Mesothelial cell of epicardium (in vitro differentiated cells): Measurements from ENCODE around the gene ATRNL1. TPM values are rescaled to one million over a fixed set of nuclear protein-coding genes. Genes with fewer than 3 reads are reported as not detected.
"Not testable (repeated sequence)": the region's sequence is repeated elsewhere in the genome, so short reads cannot be mapped to it uniquely, and the experiment has no call there.

ENCODE experiments used
- DNase-seq, 2 experiments: peaks; one replicate each; pipeline ENCODE4 v3.0.0; 2021; ENCODE audit warnings: low spot score in 2 of 2; ENCODE audit not compliant: unreplicated experiment in 2 of 2
- H3K27ac Mint-ChIP-seq: 2 replicates; pipeline ENCODE4 v1.8.0; 2021; ENCODE audit warnings: mixed read lengths
- H3K27me3 Mint-ChIP-seq: 2 replicates; pipeline ENCODE4 v1.8.0; 2021; ENCODE audit warnings: low read depth, mixed read lengths
- H3K36me3 Mint-ChIP-seq: 2 replicates; pipeline ENCODE4 v1.8.0; 2021; ENCODE audit warnings: mixed read lengths
- H3K4me1 Mint-ChIP-seq: 2 replicates; pipeline ENCODE4 v1.8.0; 2021; ENCODE audit warnings: mixed read lengths
- H3K4me3 Mint-ChIP-seq: 2 replicates; pipeline ENCODE4 v1.8.0; 2021; ENCODE audit warnings: mild to moderate bottlenecking, moderate library complexity, mixed read lengths
- H3K9me3 Mint-ChIP-seq: 2 replicates; pipeline ENCODE4 v1.8.0; 2021; ENCODE audit warnings: mixed read lengths
- total RNA-seq: library from RNA; stranded (reverse); gene quantifications from 3 replicates; pipeline ENCODE4 v1.2.1, GENCODE V29; 2021
- TF ChIP-seq, protein P1 (sequence below): fragments of 200-600 bp; sonication (generic); IDR thresholded peaks from one replicate; pipeline ENCODE4 v1.5.0; 2021; ENCODE audit warnings: antibody characterized with exemption; ENCODE audit not compliant: unreplicated experiment

The ATRNL1 gene
- total RNA-seq, 1 donor from 2014 or later = 39.6 TPM

DNA sequence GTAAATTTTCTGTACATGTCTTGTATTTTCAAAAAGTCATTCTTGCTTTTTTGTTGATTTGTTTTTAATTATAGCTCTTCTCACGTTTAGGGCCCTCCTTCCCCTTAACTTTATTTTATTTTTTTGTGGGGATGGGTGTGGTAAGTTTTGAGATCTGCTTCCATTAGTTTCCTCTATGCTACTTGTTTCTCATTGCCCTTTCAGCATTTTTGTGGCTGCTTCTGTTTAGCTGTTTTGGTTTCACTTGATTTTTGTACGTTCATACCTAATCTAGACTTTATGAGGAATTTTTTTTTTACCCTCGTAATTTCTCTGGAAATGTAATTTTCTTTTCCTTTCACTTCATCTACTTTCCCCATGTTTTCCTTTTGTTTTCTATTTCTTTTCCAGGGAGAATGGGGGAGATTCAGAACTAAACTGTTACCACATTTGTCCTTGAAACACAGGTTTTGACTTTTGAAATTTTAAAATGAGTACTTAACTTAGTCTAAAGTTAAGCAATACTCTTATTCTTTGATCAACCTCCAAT, 80.8 kb downstream of the ATRNL1 start:
- H3K4me3 Mint-ChIP-seq = no peak overlapping the region
- TF ChIP-seq, protein P1, sequence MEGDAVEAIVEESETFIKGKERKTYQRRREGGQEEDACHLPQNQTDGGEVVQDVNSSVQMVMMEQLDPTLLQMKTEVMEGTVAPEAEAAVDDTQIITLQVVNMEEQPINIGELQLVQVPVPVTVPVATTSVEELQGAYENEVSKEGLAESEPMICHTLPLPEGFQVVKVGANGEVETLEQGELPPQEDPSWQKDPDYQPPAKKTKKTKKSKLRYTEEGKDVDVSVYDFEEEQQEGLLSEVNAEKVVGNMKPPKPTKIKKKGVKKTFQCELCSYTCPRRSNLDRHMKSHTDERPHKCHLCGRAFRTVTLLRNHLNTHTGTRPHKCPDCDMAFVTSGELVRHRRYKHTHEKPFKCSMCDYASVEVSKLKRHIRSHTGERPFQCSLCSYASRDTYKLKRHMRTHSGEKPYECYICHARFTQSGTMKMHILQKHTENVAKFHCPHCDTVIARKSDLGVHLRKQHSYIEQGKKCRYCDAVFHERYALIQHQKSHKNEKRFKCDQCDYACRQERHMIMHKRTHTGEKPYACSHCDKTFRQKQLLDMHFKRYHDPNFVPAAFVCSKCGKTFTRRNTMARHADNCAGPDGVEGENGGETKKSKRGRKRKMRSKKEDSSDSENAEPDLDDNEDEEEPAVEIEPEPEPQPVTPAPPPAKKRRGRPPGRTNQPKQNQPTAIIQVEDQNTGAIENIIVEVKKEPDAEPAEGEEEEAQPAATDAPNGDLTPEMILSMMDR = no peak
- DNase-seq = no peak
- H3K4me1 Mint-ChIP-seq = no peaks in the 10 kb centered on the region
- no peaks in the 10 kb centered on the region for H3K27me3 Mint-ChIP-seq
- no peak overlapping the region for H3K27ac Mint-ChIP-seq
- no peaks in the 10 kb centered on the region for H3K36me3 Mint-ChIP-seq
- peaks cover 4% of the 10 kb centered on the region for H3K9me3 Mint-ChIP-seq

DNA sequence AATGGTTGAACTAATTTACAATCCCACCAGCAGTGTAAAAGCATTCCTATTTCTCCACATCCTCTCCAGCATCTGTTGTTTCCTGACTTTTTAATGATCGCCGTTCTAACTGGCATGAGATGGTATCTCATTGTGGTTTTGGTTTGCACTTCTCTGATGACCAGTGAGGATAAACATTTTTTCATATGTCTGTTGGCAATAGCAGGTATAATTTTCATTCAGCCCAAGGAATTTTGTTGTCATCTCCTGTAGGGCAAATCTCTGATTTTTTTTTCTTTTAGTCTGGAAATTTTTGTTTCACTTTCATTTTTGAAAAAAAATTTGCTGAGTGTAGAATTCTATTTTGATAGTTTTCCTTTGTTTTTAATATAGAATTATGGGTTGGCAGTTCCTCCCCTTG, 114.1 kb downstream of the ATRNL1 start:
- H3K36me3 Mint-ChIP-seq, H3K9me3 Mint-ChIP-seq, H3K27me3 Mint-ChIP-seq, H3K4me1 Mint-ChIP-seq, H3K27ac Mint-ChIP-seq, H3K4me3 Mint-ChIP-seq, DNase-seq: not testable (repeated sequence)

DNA sequence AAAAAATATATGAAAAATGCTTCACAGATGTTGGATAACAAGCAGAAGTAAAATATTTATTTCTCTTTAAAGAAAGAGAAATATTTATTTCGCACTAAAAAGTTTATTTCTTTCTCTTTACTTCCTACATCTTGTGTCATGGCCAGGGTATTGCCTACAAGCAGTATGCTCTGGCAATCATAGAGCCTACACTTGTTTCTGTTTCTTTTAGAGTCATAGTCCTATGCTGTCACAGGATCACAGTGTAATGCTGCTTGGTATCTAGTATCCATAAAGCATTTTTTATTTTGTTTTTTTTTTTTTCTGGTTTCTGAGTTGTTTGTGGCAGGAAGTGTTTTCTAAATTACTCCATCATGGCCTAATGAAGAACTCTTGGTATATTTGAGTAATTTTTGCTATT, 116.0 kb downstream of the ATRNL1 start:
- Mint-ChIP-seq H3K9me3 (peaks cover 4% of the 10 kb centered on the region), H3K4me3 (no peak overlapping the region), H3K4me1 (no peaks in the 10 kb centered on the region), H3K27ac (no peak overlapping the region), H3K36me3 (no peaks in the 10 kb centered on the region), H3K27me3 (no peaks in the 10 kb centered on the region)
- TF ChIP-seq, protein P1 = no peak
- no peak for DNase-seq

DNA sequence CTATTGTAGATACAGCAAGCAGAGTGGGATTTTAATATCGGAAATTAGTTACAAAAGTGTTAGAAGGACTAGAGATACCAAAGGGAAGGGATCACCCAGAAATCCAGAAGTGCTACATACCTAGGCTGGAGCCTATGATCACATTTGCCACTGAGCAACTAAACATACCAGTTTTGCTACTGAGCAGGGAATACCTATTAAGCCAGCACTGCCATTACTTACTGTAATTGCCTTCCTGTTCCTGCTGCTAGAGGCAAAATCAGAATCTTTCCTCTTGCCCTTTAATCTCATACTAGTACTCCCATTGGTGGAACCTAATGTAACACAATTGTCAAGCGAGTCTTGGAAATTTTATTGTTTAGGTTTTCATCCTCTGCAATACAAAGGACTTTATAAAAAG, 121.7 kb downstream of the ATRNL1 start:
- no peak for DNase-seq
- Mint-ChIP-seq H3K9me3 (no peaks in the 10 kb centered on the region), H3K36me3 (no peaks in the 10 kb centered on the region), H3K4me3 (no peak overlapping the region), H3K27me3 (no peaks in the 10 kb centered on the region), H3K4me1 (no peaks in the 10 kb centered on the region), H3K27ac (no peak overlapping the region)
- TF ChIP-seq, protein P1 = no peak

DNA sequence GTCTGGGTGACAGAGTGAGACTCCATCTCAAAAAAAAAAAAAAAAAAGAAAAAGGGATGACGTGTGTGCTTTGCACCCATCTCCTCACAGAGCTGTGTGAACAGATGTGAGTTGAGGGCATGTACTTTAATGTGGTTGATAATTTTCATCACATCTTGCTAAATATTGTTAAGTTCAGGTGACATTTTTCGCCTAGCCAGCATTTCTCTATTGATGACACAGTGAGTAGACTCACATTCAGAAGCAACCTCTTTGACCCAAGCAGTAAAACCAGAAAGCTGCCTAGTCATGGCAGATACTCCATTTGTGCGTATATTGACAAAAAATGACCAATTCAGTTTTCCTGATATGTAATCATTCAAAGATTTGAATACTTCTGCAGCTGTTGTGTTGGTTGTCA, 126.0 kb downstream of the ATRNL1 start:
- DNase-seq = no peak
- TF ChIP-seq, protein P1 = no peak
- no peaks in the 10 kb centered on the region for H3K4me1 Mint-ChIP-seq
- no peak overlapping the region for H3K4me3 Mint-ChIP-seq
- peaks cover 8% of the 10 kb centered on the region for H3K36me3 Mint-ChIP-seq
- H3K9me3 Mint-ChIP-seq = peaks cover 16% of the 10 kb centered on the region
- no peak overlapping the region for H3K27ac Mint-ChIP-seq
- no peaks in the 10 kb centered on the region for H3K27me3 Mint-ChIP-seq

DNA sequence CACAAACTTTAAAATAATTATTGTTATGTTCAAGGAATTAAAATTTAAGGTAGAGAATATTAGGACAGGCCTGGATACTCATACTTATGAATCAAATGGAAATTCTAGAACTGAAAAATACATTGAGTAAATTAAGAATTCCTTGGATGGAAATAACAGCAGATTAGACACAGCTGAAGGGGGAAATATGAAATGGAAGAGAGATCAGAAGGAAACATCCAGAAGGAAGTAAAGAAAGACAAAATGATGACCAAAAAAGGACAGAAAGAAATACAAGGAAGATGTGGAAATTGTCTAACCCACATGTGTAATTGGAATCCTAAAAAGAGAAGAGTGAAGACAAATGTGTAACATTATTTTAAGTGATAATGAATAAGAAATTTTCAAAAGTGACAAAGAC, 128.9 kb downstream of the ATRNL1 start:
- DNase-seq = no peak
- Mint-ChIP-seq H3K27ac (no peak overlapping the region), H3K4me1 (no peaks in the 10 kb centered on the region), H3K27me3 (no peaks in the 10 kb centered on the region), H3K4me3 (no peak overlapping the region), H3K9me3 (peaks cover 23% of the 10 kb centered on the region), H3K36me3 (peaks cover 13% of the 10 kb centered on the region)
- TF ChIP-seq, protein P1 = no peak
